ENCODE measurements around the gene TACR1.

DNA sequence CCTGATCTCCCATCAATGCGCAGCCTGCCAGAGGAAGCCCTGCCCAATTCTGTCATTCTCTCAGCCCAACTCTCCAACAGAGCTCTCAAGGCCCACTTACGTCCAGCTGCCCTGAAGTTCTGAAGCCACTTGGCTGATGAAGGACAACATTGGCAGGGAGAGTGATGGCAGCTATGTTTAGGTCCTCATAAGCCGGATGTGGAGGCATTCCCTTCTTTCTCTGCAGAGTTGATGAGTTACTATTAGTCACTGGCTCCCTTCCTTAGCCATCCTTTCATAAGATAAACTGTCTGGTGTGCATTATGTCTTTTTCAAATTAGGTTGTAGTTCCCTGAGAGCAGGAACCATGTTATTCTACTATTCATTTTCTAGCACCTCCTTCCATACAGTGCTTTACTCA is 22.5 kb upstream of the TACR1 start:
- TF ChIP-seq POLR2A (IDR thresholded peaks at IDR 0.05) (no peak), CTCF (IDR thresholded peaks at IDR 0.05) (no peak)
